Parathyroid adenoma (tissue), 2 donors: ENCODE measurements around the gene SLC37A2.

ENCODE experiments used
- H2AFZ ChIP-seq: fragments of 300-600 bp; sonication (generic); one replicate; pipeline ENCODE4 v1.7.0; 2017; ENCODE audit warnings: antibody characterized with exemption, mild to moderate bottlenecking
- H3K27ac ChIP-seq: fragments of 300-600 bp; sonication (generic); one replicate; pipeline ENCODE4 v1.7.0; 2017
- H3K27me3 ChIP-seq: fragments of 300-600 bp; sonication (generic); one replicate; pipeline ENCODE4 v1.7.0; 2017; ENCODE audit warnings: low read length; ENCODE audit not compliant: control insufficient read depth, insufficient read depth
- H3K36me3 ChIP-seq: fragments of 300-600 bp; sonication (generic); one replicate; pipeline ENCODE4 v1.7.0; 2017; ENCODE audit warnings: low read length; ENCODE audit not compliant: control insufficient read depth, insufficient read depth
- H3K4me1 ChIP-seq: fragments of 300-600 bp; sonication (generic); one replicate; pipeline ENCODE4 v1.7.0; 2017; ENCODE audit warnings: control low read depth
- H3K4me2 ChIP-seq: fragments of 300-600 bp; sonication (generic); one replicate; pipeline ENCODE4 v1.7.0; 2017; ENCODE audit warnings: low read length
- H3K4me3 ChIP-seq: fragments of 300-600 bp; sonication (generic); one replicate; pipeline ENCODE4 v1.7.0; 2017; ENCODE audit warnings: low read depth, low read length
- H3K79me2 ChIP-seq: fragments of 300-600 bp; sonication (generic); one replicate; pipeline ENCODE4 v1.7.0; 2017; ENCODE audit warnings: control low read depth
- H3K9ac ChIP-seq: fragments of 300-600 bp; sonication (generic); one replicate; pipeline ENCODE4 v1.7.0; 2017; ENCODE audit warnings: mild to moderate bottlenecking
- H3K9me3 ChIP-seq: fragments of 300-600 bp; sonication (generic); one replicate; pipeline ENCODE4 v1.7.0; 2017; ENCODE audit warnings: low read length; ENCODE audit not compliant: control insufficient read depth
- TF ChIP-seq, protein P1 (sequence below): fragments of 300-600 bp; sonication (generic); IDR thresholded peaks from one replicate; pipeline ENCODE4 v1.7.0; 2017; ENCODE audit warnings: antibody characterized with exemption, mild to moderate bottlenecking
- donor health status: primary hyperparathyroidism.

SLC37A2 gene

DNA sequence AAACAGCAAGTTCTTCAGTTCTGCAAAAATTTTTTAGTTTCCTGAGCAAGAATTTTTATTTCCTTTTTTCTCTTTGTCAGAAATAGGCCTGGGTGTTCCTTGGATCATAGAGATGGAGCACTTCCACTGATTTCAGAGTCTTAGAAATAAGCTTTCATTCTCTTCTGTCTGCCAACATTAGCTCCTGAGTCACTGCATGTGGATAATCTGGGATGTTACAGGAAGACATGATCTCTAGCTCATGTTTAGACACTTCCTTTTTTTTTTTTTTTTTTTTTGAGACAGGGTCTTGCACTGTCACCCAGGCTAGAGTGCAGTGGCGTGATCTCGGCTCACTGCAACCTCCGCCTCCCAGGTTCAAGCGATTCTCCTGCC lies 61.5 kb downstream of the SLC37A2 start:
- peak overlapping the region; percentile 59 for H2AFZ ChIP-seq
- no peaks in the 10 kb centered on the region for H3K9me3 ChIP-seq
- no peaks in the 10 kb centered on the region for H3K4me1 ChIP-seq
- H3K27me3 ChIP-seq = no peaks in the 10 kb centered on the region
- no peaks in the 10 kb centered on the region for H3K79me2 ChIP-seq
- no peak overlapping the region for H3K27ac ChIP-seq
- TF ChIP-seq, protein P1, sequence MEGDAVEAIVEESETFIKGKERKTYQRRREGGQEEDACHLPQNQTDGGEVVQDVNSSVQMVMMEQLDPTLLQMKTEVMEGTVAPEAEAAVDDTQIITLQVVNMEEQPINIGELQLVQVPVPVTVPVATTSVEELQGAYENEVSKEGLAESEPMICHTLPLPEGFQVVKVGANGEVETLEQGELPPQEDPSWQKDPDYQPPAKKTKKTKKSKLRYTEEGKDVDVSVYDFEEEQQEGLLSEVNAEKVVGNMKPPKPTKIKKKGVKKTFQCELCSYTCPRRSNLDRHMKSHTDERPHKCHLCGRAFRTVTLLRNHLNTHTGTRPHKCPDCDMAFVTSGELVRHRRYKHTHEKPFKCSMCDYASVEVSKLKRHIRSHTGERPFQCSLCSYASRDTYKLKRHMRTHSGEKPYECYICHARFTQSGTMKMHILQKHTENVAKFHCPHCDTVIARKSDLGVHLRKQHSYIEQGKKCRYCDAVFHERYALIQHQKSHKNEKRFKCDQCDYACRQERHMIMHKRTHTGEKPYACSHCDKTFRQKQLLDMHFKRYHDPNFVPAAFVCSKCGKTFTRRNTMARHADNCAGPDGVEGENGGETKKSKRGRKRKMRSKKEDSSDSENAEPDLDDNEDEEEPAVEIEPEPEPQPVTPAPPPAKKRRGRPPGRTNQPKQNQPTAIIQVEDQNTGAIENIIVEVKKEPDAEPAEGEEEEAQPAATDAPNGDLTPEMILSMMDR = no peak
- H3K9ac ChIP-seq = no peak overlapping the region
- no peak overlapping the region for H3K4me2 ChIP-seq
- no peak overlapping the region for H3K4me3 ChIP-seq
- H3K36me3 ChIP-seq = no peaks in the 10 kb centered on the region

DNA sequence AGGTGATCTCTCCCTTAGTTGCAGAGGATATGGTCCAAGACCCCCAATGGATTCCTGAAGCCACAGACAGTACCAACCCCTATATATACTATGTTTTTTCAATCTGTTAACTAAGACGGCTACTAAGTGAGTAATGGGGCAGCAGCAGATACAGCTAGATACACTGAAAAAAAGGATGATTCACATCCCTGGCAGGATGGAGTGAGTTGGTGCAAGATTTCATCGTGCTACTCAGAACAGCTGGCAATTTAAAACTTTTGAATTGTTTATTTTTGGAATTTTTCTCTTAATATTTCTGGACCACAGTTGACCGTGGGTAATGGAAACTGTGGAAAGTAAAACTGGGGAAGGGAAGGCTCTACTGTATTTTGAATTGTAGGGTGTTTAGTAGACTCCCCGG lies 65.3 kb downstream of the SLC37A2 start:
- Histone ChIP-seq H3K36me3 (no peaks in the 10 kb centered on the region), H3K9me3 (no peaks in the 10 kb centered on the region)

DNA sequence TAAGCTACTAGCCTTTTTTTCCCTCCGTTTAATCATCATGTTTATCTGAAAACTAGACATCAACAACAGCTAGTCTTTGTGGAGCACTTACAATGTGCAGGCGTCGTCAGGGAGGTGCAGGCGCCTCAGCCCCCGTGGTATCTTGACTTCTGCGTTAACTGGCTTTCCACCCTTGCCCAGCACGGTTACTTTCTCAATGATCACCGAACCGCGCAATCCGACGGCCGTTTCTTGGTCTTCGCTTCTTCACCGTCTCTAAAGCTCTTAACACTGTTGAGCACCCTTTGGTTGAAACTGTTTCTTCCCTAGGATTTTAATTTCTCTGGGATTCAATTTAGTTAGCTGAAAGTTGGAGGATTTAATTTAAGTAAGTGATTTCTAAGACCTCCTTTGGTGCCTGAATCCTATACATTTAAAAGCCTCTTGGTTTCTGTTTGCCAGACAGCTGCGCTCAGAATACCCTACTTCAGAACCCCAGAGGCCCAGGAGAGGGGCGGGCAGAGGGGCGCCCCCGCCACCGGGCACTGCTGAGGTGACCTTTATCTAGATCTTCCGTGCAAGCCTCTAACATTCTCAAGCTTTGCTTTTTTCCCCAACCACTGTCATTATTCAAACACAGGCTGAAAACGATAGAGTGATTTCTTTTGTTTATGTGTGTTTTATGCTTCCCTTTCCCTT lies 66.3 kb downstream of the SLC37A2 start:
- Histone ChIP-seq H3K4me2 (no peak overlapping the region), H3K4me1 (no peaks in the 10 kb centered on the region), H3K27ac (no peak overlapping the region), H3K9ac (no peak overlapping the region), H3K36me3 (no peaks in the 10 kb centered on the region), H3K27me3 (no peaks in the 10 kb centered on the region), H3K4me3 (no peak overlapping the region), H2AFZ (no peak overlapping the region), H3K79me2 (no peaks in the 10 kb centered on the region), H3K9me3 (no peaks in the 10 kb centered on the region)
- TF ChIP-seq, protein P1 = no peak

More for the DNA sequence above, 65.3 kb downstream of the SLC37A2 start:
- no peak overlapping the region for H3K4me3 ChIP-seq
- no peak overlapping the region for H3K4me2 ChIP-seq
- TF ChIP-seq, protein P1 = no peak
- H3K27ac ChIP-seq = no peak overlapping the region
- no peaks in the 10 kb centered on the region for H3K27me3 ChIP-seq
- no peak overlapping the region for H2AFZ ChIP-seq
- no peaks in the 10 kb centered on the region for H3K79me2 ChIP-seq
- H3K4me1 ChIP-seq = no peaks in the 10 kb centered on the region
- H3K9ac ChIP-seq = no peak overlapping the region

DNA sequence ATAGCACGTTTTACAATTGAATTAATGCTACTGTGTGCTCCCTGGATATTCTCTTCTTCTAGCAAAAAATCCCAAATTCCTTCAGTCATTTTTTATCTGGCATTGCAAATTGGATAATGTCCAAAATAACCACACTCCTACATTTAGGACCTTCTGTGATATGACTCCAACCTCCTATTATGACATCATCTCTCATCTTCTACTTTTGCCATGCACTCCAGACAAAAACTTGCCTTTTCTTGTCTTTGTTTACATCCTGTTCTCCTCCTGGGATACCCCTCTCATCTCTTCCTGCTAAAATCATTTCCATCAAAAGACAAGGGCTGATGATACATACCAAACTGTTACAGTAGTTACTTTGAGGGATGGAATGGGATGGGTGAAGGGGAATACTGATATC lies 69.0 kb downstream of the SLC37A2 start:
- H3K4me3 ChIP-seq = no peak overlapping the region
- no peak overlapping the region for H2AFZ ChIP-seq
- no peaks in the 10 kb centered on the region for H3K79me2 ChIP-seq
- no peaks in the 10 kb centered on the region for H3K4me1 ChIP-seq
- no peak overlapping the region for H3K27ac ChIP-seq
- H3K4me2 ChIP-seq = no peak overlapping the region
- TF ChIP-seq, protein P1 = no peak
- no peak overlapping the region for H3K9ac ChIP-seq
- no peaks in the 10 kb centered on the region for H3K27me3 ChIP-seq
- no peaks in the 10 kb centered on the region for H3K9me3 ChIP-seq
- no peaks in the 10 kb centered on the region for H3K36me3 ChIP-seq

DNA sequence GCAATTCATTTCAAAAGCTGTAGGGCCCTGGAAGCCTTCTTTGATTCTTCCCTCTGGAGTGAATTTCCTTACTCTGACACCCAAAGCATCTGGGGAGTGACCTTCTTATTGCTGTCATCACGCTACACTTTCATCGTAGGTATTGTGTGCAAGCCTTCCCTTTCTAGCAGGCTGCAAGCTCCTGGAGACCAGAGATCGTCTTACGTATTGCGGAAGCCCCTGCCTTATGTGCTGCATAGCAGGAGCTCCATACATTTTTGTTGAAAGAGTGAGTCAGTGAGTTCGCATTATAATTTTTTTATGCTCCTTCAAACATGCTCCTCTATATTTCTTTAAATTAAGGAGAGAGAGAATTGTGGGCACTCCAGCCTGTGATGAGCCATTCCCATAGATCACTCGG lies 69.5 kb downstream of the SLC37A2 start:
- H3K4me1 ChIP-seq = no peaks in the 10 kb centered on the region
- H3K9me3 ChIP-seq = no peaks in the 10 kb centered on the region
- H3K27me3 ChIP-seq = no peaks in the 10 kb centered on the region
- no peak overlapping the region for H3K4me3 ChIP-seq
- H2AFZ ChIP-seq = no peak overlapping the region
- TF ChIP-seq, protein P1 = no peak
- no peak overlapping the region for H3K9ac ChIP-seq
- H3K36me3 ChIP-seq = no peaks in the 10 kb centered on the region
- H3K4me2 ChIP-seq = no peak overlapping the region
- H3K27ac ChIP-seq = no peak overlapping the region
- no peaks in the 10 kb centered on the region for H3K79me2 ChIP-seq
